Duodenal mucosa (tissue), 2 donors: Measurements from ENCODE around the gene HIPK3.

ENCODE experiments used
- H3K27ac ChIP-seq: one replicate; pipeline ENCODE4 v1.7.0; 2013; ENCODE audit warnings: low read depth, low read length
- H3K27me3 ChIP-seq, 2 donors: one replicate each; pipeline ENCODE4 v1.7.0; 2013; ENCODE audit warnings: low read length in 2 of 2, control low read depth in 1 of 2; ENCODE audit not compliant: insufficient read depth in 2 of 2, control insufficient read depth in 1 of 2
- H3K36me3 ChIP-seq, 2 donors: one replicate each; pipeline ENCODE4 v1.7.0; 2013; ENCODE audit warnings: low read length in 2 of 2, control low read depth in 1 of 2; ENCODE audit not compliant: insufficient read depth in 2 of 2, control insufficient read depth in 1 of 2
- H3K4me1 ChIP-seq, 2 donors: one replicate each; pipeline ENCODE4 v1.7.0; 2013; ENCODE audit warnings: low read length in 2 of 2, control low read depth in 1 of 2; ENCODE audit not compliant: insufficient read depth in 2 of 2, control insufficient read depth in 1 of 2
- H3K4me3 ChIP-seq, 2 donors: one replicate each; pipeline ENCODE4 v1.7.0; 2013; ENCODE audit warnings: low read length in 2 of 2, low read depth in 1 of 2
- H3K9ac ChIP-seq, 2 donors: one replicate each; pipeline ENCODE4 v1.7.0; 2013; ENCODE audit warnings: low read length in 2 of 2, low read depth in 1 of 2
- H3K9me3 ChIP-seq, 2 donors: one replicate each; pipeline ENCODE4 v1.7.0; 2013; ENCODE audit warnings: low read length in 2 of 2, control low read depth in 1 of 2; ENCODE audit not compliant: control insufficient read depth in 1 of 2

HIPK3 gene

GRCh38 chr11:33375688-33376311 lies 118.6 kb downstream of the HIPK3 start, which contains the start of gene KIAA1549L:
Gene KIAA1549L, plus strand, starts transcription at chr11:33376108.
- Histone ChIP-seq H3K9ac (no peak within 1 kb of the TSS), H3K9me3 (no peaks in the 10 kb centered on the region), H3K36me3 (no peaks in the 10 kb centered on the region), H3K27me3 (peaks cover 19 to 21% of the 10 kb centered on the region in 2 donors), H3K27ac (no peak within 1 kb of the TSS), H3K4me1 (peaks cover 7 to 19% of the 10 kb centered on the region in 2 donors), H3K4me3 (peak within 1 kb of the TSS; percentile 28 to 51)

GRCh38 chr11:33376331-33377310 lies 119.4 kb downstream of the HIPK3 start:
- Histone ChIP-seq H3K36me3 (no peaks in the 10 kb centered on the region), H3K4me3 (peak overlapping the region in 1 of 2 donors; percentile 36), H3K27ac (no peak overlapping the region), H3K9ac (no peak overlapping the region), H3K9me3 (no peaks in the 10 kb centered on the region), H3K27me3 (peaks cover 19 to 24% of the 10 kb centered on the region in 2 donors), H3K4me1 (peaks cover 7 to 19% of the 10 kb centered on the region in 2 donors)

DNA sequence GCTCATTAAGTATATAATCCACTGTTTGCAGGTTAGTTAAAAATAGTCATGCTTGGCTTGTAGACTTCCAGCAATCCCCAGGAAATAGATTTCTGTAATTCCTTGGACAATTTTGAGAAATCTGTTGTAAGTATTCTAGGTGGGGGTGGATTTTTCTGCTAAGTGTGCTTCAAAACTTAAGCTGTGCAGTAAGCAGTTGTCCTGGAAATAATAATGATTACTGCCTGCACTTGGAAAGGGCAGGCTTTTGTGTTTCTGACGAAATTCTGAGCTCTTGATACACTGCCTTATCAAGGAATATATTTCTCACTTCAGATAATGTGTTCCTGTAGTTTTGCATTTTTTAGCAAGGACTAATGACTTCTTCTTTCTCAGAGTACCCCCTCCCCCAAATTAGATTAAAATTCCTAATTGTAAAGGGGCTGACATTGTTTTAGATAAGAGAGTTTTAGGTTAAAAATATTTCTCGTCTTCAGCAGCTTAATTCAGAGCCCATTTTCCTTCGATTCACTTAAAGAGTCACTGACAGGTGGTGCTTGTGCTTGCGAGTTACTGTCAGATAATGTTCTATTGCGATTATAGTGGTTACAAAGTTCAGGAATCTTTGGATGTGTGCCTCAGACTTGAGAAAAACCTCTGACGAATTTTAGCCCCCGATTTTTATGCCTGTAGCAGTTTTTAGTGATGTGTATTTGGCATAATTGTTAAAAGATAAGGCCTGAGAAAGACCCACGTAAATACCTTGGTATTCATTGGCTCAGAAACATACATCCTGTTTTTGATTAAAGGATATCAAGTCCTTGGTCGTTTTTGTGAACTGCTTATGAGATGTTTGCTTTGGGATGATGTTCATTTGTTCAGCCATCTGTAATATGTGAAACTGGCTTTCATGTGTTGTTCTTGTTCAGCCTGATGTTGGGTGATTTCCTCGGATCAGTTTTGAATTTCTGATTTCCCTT lies 120.5 kb downstream of the HIPK3 start:
- Histone ChIP-seq H3K9ac (no peak overlapping the region), H3K36me3 (no peaks in the 10 kb centered on the region), H3K4me3 (no peak overlapping the region), H3K4me1 (peaks cover 0 to 18% of the 10 kb centered on the region in 2 donors), H3K27me3 (peaks cover 22 to 24% of the 10 kb centered on the region in 2 donors), H3K27ac (no peak overlapping the region), H3K9me3 (no peaks in the 10 kb centered on the region)

DNA sequence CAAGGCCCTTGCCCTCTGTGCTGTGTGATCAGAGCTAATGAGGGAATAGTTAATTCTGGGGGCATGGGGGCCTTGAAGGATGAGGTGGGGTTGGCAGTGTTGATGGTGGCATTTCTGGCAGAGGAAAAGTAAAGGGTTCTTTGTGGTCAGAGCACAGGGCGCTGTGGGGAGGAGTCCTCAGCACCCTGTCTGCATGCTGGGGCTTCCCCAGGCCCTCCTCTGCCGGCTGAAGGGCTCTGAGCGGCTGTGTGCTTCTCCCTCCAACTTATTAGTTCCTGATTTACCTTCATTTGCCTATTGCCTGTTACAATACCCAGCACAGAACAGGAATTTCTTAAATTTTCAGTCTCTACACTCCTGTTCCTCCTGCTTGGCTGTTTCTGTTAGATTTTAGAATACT lies 122.8 kb downstream of the HIPK3 start:
- Histone ChIP-seq H3K9me3 (no peaks in the 10 kb centered on the region), H3K27me3 (peaks cover 17% of the 10 kb centered on the region in 2 donors), H3K4me3 (no peak overlapping the region), H3K9ac (no peak overlapping the region), H3K4me1 (peaks cover 0 to 16% of the 10 kb centered on the region in 2 donors), H3K36me3 (no peaks in the 10 kb centered on the region), H3K27ac (no peak overlapping the region)

GRCh38 chr11:33383075-33383919 lies 126.1 kb downstream of the HIPK3 start:
- Histone ChIP-seq H3K36me3 (no peaks in the 10 kb centered on the region), H3K27ac (no peak overlapping the region), H3K4me3 (no peak overlapping the region), H3K4me1 (peaks cover 0 to 3% of the 10 kb centered on the region in 2 donors), H3K9me3 (peaks cover 3 to 12% of the 10 kb centered on the region in 2 donors), H3K27me3 (peaks cover 5 to 10% of the 10 kb centered on the region in 2 donors), H3K9ac (no peak overlapping the region)

DNA sequence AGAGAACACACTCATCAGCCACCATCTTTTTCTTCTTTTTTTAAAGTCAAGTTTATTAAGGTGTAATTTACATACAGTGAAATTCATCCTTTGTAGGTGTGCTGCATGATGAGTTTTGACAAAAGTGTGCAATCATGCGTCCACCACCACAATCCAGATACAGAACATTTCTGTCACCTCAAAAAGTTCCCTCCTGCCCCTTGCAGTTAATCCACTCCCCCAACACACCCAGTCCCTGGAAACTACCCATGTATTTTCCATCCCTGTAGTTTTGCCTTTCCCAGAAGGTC lies 126.7 kb downstream of the HIPK3 start:
- Histone ChIP-seq H3K4me3 (no peak overlapping the region), H3K36me3 (no peaks in the 10 kb centered on the region), H3K9me3 (peaks cover 3 to 12% of the 10 kb centered on the region in 2 donors), H3K4me1 (no peaks in the 10 kb centered on the region), H3K27me3 (peaks cover 5 to 6% of the 10 kb centered on the region in 2 donors), H3K27ac (no peak overlapping the region), H3K9ac (no peak overlapping the region)

DNA sequence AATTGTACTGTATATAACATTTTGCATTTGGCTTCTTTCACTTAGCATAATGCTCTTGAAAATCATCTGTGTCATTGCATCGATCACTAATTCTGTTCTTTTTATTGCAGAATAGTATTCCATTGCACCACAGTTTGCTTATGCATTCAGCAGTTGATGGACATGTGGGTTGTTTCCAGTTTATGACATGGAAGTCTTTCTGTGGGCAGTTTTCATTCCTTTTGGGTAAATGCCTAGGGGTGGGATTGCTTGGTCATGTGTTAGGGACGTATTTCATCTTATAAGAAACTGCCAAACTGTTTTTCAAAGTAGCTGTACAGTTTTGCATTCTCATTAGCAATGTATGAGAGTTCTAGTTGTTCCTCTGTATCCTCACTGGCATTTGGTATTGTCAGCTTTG lies 127.0 kb downstream of the HIPK3 start:
- no peak overlapping the region for H3K4me3 ChIP-seq
- no peak overlapping the region for H3K9ac ChIP-seq
- H3K9me3 ChIP-seq: peaks cover 3 to 12% of the 10 kb centered on the region in 2 donors
- H3K36me3 ChIP-seq: no peaks in the 10 kb centered on the region
- no peak overlapping the region for H3K27ac ChIP-seq
- H3K4me1 ChIP-seq: no peaks in the 10 kb centered on the region
- H3K27me3 ChIP-seq: peaks cover 3 to 5% of the 10 kb centered on the region in 2 donors

DNA sequence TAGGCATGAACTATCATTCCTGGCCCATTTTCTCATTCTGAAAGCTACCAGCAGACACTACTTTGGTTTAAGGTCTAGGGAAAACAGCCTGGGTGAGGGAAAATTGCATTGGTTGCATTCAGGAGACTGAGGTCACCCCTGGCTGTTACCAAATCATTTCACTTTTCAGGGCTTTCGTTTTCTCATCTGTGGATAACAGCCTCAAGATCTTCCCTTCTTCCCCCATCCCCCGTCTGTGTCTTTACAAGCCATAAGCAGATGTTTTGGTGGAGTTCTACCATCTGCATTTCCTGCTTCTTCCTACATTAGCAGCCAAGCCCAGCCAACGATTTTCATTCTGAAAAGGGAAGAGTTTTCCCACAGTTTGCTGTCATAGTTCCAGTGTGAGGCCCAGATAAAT lies 130.4 kb downstream of the HIPK3 start:
- no peak overlapping the region for H3K4me3 ChIP-seq
- no peak overlapping the region for H3K27ac ChIP-seq
- H3K36me3 ChIP-seq: no peaks in the 10 kb centered on the region
- H3K4me1 ChIP-seq: no peaks in the 10 kb centered on the region
- H3K9ac ChIP-seq: no peak overlapping the region
- no peaks in the 10 kb centered on the region for H3K27me3 ChIP-seq
- H3K9me3 ChIP-seq: peaks cover 3 to 12% of the 10 kb centered on the region in 2 donors

- H3K4me3 ChIP-seq: no peak overlapping the region
- H3K4me1 ChIP-seq: no peaks in the 10 kb centered on the region
- no peak overlapping the region for H3K9ac ChIP-seq
- no peak overlapping the region for H3K27ac ChIP-seq
- no peaks in the 10 kb centered on the region for H3K36me3 ChIP-seq
- H3K27me3 ChIP-seq: no peaks in the 10 kb centered on the region
- peaks cover 3 to 12% of the 10 kb centered on the region in 2 donors for H3K9me3 ChIP-seq
Measured at GRCh38 chr11:33387996-33388395, 130.8 kb downstream of the HIPK3 start.
